ENCODE measurements around the gene ATP10A. TPM values are rescaled to one million over a fixed set of nuclear protein-coding genes. Genes with fewer than 3 reads are reported as not detected.

ATP10A gene
- polyA plus RNA-seq, 3 donors = 0.71 to 3.9 (median 0.92) TPM

DNA sequence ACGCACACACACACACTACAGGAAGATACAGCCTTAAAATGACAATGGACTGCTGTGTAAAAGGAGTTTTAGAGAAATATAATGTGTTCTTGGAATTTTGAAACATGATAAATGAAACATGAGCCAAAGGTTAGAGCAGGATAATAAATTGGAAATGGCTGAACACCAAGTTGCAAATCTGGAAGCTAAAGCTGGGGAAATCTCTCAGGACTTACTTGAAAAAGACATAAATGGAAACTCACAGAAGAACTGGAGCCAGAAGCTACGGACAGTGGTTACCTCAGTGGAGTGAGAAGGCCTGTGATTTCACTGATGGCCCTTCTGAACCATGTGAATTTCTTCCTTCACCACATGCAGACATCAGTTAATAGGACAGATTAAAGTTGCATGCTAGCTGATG lies 37.3 kb upstream of the ATP10A start:
- H3K36me3 ChIP-seq (replicated peaks in 1 of 2; ENCODE audit: control insufficient read depth in 1 of 2, insufficient read depth in 2 of 2, low read length in 2 of 2) = no peaks in the 10 kb centered on the region
- Mint-ChIP-seq H3K27ac (no peak overlapping the region), H3K4me3 (no peak overlapping the region), H3K9me3 (peaks cover 0 to 6% (median 0%) of the 10 kb centered on the region in 7 donors), H3K27me3 (ENCODE audit: low read depth in 3 of 3) (peaks cover 2 to 3% (median 3%) of the 10 kb centered on the region in 3 donors), H3K36me3 (no peaks in the 10 kb centered on the region), H3K4me1 (peaks cover 9% of the 10 kb centered on the region)
- no peak overlapping the region for H2AFZ ChIP-seq (ENCODE audit: insufficient read depth, low read depth, low read length, poor library complexity, severe bottlenecking)
- no peak overlapping the region for H3K27ac ChIP-seq (ENCODE audit: low read depth in 1 of 2, low read length in 2 of 2)
- no peaks in the 10 kb centered on the region for H3K9me3 ChIP-seq (replicated peaks in 1 of 2; ENCODE audit: control insufficient read depth in 1 of 2, insufficient read depth in 1 of 2, low read length in 2 of 2)
- H3K79me2 ChIP-seq (ENCODE audit: insufficient read depth, low read length) = no peaks in the 10 kb centered on the region
- WGBS (ENCODE audit: insufficient coverage) = no CpG with 5 or more reads among the region's 2 CpGs
- no peak for TF ChIP-seq CTCF (IDR thresholded peaks at IDR 0.05)
- no peaks in the 10 kb centered on the region for H4K20me1 ChIP-seq (ENCODE audit: insufficient read depth, low read length)
- no peak overlapping the region for H3K4me2 ChIP-seq (replicated peaks; ENCODE audit: extremely low read depth, low read length, poor library complexity, severe bottlenecking)
- no peak overlapping the region for H3K4me3 ChIP-seq (replicated peaks in 1 of 3; ENCODE audit: low read depth in 2 of 3, low read length in 3 of 3)
- H3K4me1 ChIP-seq (ENCODE audit: control insufficient read depth in 1 of 2, insufficient read depth in 2 of 2, low read length in 2 of 2) = no peaks in the 10 kb centered on the region
- DNase-seq = no peak
- H3K9ac ChIP-seq (ENCODE audit: insufficient read depth, low read length, poor library complexity, severe bottlenecking) = no peak overlapping the region
- H3K27me3 ChIP-seq (ENCODE audit: control insufficient read depth in 2 of 2, insufficient read depth in 2 of 2, low read length in 2 of 2) = no peaks in the 10 kb centered on the region
- intact Hi-C loops (cut with micrococcal nuclease) = no loop called here

DNA sequence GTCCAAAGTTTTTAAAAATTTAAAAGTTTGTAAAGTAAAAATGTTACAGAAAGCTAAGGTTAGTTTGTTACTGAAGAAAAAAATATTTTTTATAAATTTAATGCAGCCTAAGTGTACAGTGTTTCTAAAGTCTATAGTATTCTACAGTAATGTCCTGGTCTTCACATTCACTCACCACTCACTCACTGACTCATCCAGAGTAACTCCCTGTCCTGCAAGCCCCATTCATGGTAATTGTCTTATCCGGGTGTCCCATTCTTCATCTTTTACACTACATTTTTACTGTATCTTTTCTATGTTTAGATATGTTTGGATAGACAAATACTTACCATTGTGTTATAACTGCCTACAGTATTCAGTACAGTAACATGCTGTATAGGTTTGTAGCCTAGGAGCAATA lies 36.7 kb upstream of the ATP10A start:
- Histone ChIP-seq H3K4me2 (replicated peaks; ENCODE audit: extremely low read depth, low read length, poor library complexity, severe bottlenecking) (no peak overlapping the region), H3K4me3 (replicated peaks in 1 of 3; ENCODE audit: low read depth in 2 of 3, low read length in 3 of 3) (no peak overlapping the region), H3K27ac (ENCODE audit: low read depth in 1 of 2, low read length in 2 of 2) (no peak overlapping the region), H3K9ac (ENCODE audit: insufficient read depth, low read length, poor library complexity, severe bottlenecking) (no peak overlapping the region), H4K20me1 (ENCODE audit: insufficient read depth, low read length) (no peaks in the 10 kb centered on the region), H2AFZ (ENCODE audit: insufficient read depth, low read depth, low read length, poor library complexity, severe bottlenecking) (no peak overlapping the region), H3K79me2 (ENCODE audit: insufficient read depth, low read length) (no peaks in the 10 kb centered on the region), H3K27me3 (ENCODE audit: control insufficient read depth in 2 of 2, insufficient read depth in 2 of 2, low read length in 2 of 2) (no peaks in the 10 kb centered on the region), H3K36me3 (replicated peaks in 1 of 2; ENCODE audit: control insufficient read depth in 1 of 2, insufficient read depth in 2 of 2, low read length in 2 of 2) (no peaks in the 10 kb centered on the region), H3K9me3 (replicated peaks in 1 of 2; ENCODE audit: control insufficient read depth in 1 of 2, insufficient read depth in 1 of 2, low read length in 2 of 2) (no peaks in the 10 kb centered on the region), H3K4me1 (ENCODE audit: control insufficient read depth in 1 of 2, insufficient read depth in 2 of 2, low read length in 2 of 2) (no peaks in the 10 kb centered on the region)
- peaks cover 5% of the 10 kb centered on the region for H3K4me1 Mint-ChIP-seq
- no peak overlapping the region for H3K27ac Mint-ChIP-seq
- no CpG with 5 or more reads among the region's 1 CpG for WGBS (ENCODE audit: insufficient coverage)
- H3K36me3 Mint-ChIP-seq = no peaks in the 10 kb centered on the region
- peaks cover 0 to 6% (median under 1%) of the 10 kb centered on the region in 7 donors for H3K9me3 Mint-ChIP-seq
- intact Hi-C loops (cut with micrococcal nuclease) = no loop called here
- peaks cover 0 to 3% (median 2%) of the 10 kb centered on the region in 3 donors for H3K27me3 Mint-ChIP-seq (ENCODE audit: low read depth in 3 of 3)
- no peak overlapping the region for H3K4me3 Mint-ChIP-seq
- no peak for DNase-seq
- TF ChIP-seq CTCF (IDR thresholded peaks at IDR 0.05) = no peak

Data from CD14-positive monocyte (primary cell).